Adipocyte (in vitro differentiated cells): ENCODE results near the gene PLPP7.
"Not testable (repeated sequence)": the region's sequence is repeated elsewhere in the genome, so short reads cannot be mapped to it uniquely, and the experiment has no call there.

Experiments used
- DNase-seq: peaks from one replicate; pipeline ENCODE4 v3.0.0-alpha.2; 2015; ENCODE audit warnings: low read depth
- H3K27me3 ChIP-seq: replicated peaks from 2 replicates; pipeline ENCODE4 v1.7.0; 2013; ENCODE audit warnings: mild to moderate bottlenecking, low read length, moderate library complexity; ENCODE audit not compliant: control insufficient read depth, insufficient read depth
- H3K36me3 ChIP-seq: 2 replicates; pipeline ENCODE4 v1.7.0; 2013; ENCODE audit warnings: low read length, mild to moderate bottlenecking, moderate library complexity; ENCODE audit not compliant: control insufficient read depth, insufficient read depth, severe bottlenecking
- H3K4me1 ChIP-seq: 2 replicates; pipeline ENCODE4 v1.7.0; 2013; ENCODE audit warnings: mild to moderate bottlenecking, low read length, moderate library complexity; ENCODE audit not compliant: control insufficient read depth, insufficient read depth
- H3K4me3 ChIP-seq: 2 replicates; pipeline ENCODE4 v1.7.0; 2013; ENCODE audit warnings: mild to moderate bottlenecking, low read length, moderate library complexity
- H3K9ac ChIP-seq: 2 replicates; pipeline ENCODE4 v1.7.0; 2013; ENCODE audit warnings: mild to moderate bottlenecking, low read length, moderate library complexity
- H3K9me3 ChIP-seq: 2 replicates; pipeline ENCODE4 v1.7.0; 2013; ENCODE audit warnings: mild to moderate bottlenecking, low read length, moderate library complexity; ENCODE audit not compliant: control insufficient read depth

PLPP7 gene

DNA sequence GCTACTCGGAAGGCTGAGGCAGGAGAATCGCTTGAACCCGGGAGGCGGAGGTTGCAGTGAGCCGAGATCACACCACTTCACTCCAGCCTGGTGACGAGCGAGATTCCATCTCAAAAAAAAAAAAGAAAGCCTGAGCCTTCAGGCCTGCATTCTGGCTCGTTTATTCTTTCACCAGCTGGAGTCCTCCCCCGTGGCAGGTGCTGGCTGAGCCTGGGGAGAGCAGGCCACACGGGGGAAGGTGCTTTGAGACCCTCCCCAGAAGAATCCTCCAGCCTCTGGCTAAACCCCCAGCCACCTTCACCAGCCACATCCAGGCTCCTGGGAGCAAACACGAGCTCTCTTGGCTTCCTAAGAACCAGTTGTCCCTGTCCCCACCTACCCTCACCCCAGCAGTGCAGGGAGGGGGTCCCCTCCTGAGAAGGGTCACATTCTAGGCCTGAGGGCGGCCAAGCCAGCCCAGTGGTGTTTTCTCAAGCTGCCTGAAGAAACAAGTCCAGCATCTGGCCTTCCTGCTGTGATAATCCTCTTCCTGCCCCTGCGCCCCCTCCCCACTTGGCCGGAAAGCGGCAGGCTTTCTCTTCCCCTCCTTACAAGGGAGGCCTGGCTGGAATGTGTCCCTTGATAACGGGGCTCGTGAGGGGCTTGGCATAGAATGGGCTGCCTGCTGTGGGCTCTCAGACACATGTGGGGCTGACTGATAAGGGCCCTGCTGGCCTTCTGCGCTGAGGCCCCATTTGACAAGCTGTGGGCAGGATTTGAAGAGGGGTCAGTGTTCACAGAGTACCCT is 41.5 kb downstream of the PLPP7 start:
- H3K4me3 ChIP-seq, result no peak overlapping the region
- H3K4me1 ChIP-seq, result peaks cover 6% of the 10 kb centered on the region
- DNase-seq, result no peak
- no peaks in the 10 kb centered on the region for H3K36me3 ChIP-seq
- no peaks in the 10 kb centered on the region for H3K27me3 ChIP-seq
- no peak overlapping the region for H3K9ac ChIP-seq
- H3K9me3 ChIP-seq, result no peaks in the 10 kb centered on the region

DNA sequence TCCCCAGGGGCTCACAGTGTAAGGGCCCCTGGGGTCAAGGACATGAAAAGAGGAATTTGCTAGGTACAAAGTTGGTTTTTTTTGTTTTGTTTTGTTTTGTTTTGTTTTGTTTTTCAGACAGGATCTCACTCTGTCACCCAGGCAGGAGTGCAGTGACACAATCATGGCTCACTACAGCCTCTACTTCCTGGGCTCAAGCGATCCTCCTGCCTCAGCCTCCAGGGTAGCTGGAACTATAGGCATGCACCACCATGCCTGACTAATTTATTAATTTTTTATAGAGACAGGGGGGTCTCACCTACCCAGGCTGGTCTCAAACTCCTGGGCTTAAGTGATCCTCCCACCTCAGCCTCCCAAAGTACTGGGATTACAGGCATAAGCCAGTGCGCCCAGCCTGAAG is 42.5 kb downstream of the PLPP7 start:
- H3K9me3 ChIP-seq, H3K4me1 ChIP-seq, DNase-seq, H3K9ac ChIP-seq, H3K36me3 ChIP-seq, H3K27me3 ChIP-seq, H3K4me3 ChIP-seq: not testable (repeated sequence)

DNA sequence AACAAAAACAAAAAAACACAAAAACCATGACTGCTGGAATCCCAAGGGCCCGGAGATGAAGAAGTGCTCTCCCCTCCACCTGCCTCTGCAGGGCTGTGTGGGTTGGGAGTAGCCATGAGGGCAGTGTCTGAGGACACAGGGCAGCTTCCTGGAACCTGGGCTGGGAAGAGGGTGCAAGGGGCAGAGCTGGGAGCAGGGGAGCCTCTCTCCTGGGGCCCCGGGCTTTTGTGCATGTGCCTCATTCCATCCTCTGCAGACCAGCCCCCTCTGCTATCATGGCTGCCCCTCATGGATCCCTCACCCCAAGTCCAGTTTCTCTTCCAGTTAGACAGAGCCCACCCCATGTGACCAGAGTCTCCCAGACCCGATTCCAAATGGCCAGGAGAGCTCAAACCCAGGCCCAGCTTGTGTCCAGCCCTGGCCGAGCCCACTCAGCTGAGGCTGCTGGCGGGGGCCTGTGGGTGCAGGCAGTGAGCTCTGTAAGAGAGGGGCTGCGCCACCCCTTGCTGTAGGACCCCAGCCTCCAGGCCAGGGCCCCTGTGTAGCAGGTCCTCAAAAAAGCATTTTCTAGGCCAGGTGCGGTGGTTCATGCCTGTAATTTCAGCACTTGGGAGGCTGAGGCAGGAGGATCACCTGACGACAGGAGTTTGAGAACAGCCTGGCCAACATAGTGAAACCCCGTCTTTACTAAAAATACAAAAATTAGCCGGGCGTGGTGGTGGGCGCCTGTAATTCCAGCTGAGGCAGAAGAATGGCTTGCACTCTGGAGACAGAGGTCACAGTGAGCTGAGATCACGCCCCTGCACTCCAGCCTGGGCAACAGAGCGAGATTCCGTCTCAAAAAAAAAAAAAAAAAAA is 44.5 kb downstream of the PLPP7 start:
- H3K9me3 ChIP-seq, result no peaks in the 10 kb centered on the region
- no peaks in the 10 kb centered on the region for H3K27me3 ChIP-seq
- H3K9ac ChIP-seq, result no peak overlapping the region
- H3K4me3 ChIP-seq, result no peak overlapping the region
- H3K36me3 ChIP-seq, result no peaks in the 10 kb centered on the region
- H3K4me1 ChIP-seq, result no peaks in the 10 kb centered on the region
- DNase-seq, result no peak

DNA sequence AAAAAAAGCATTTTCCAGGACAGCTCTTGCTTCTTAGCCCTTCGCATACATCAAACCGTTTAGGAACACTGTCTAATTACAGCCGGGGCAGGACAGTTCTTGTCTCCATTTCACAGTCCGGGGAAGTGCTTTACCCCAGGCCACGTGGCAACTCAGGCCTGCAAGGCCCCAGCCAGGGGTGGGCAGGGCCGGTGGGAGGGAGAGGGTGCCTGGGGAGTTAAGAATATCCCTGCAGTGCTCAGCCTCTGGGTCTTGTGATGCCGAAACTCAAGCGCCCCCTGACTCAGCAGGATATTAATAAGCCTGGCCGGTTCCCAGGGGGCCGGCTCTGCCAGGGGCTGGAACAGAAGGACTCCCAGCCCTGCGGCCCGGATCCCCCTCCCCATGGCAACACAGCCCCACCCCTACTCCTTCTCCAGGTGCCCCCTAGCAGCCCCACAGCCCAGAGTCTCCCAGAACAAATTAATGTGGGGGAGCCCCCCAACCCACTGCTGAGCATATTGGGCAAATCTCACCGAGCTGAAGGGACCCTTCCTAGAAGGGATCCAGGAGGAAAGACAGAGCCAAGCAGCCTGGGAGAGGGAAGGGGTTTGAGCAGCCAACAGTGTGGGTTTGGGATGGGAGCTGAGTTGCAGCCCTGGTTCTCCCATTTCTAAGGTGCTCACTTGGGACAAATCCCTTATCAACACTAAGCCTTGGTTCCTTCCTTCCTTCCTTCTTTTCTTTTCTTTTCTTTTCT is 45.3 kb downstream of the PLPP7 start:
- peak; percentile 17 for DNase-seq
- H3K9me3 ChIP-seq, result no peaks in the 10 kb centered on the region
- H3K9ac ChIP-seq, result no peak overlapping the region
- H3K27me3 ChIP-seq, result no peaks in the 10 kb centered on the region
- no peaks in the 10 kb centered on the region for H3K36me3 ChIP-seq
- no peaks in the 10 kb centered on the region for H3K4me1 ChIP-seq
- H3K4me3 ChIP-seq, result no peak overlapping the region

DNA sequence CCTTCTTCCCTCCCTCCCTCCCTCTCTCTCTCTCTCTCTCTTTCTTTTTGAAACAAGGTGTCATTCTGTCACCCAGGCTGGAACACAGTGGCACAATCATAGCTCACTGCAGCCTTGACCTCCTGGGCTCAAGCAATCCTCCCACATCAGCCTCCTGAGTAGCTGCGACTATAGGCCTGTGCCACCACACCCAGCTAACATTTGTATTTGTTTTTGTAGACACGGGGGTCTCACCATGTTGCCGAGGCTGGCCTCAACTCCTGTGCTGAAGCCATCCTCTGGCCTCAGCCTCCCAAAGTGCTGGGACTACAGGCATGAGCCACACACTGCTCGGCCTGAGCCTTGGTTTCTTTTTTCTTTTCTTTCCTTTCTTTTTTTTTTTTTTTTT is 45.8 kb downstream of the PLPP7 start:
- H3K36me3 ChIP-seq, result no peaks in the 10 kb centered on the region
- no peak for DNase-seq
- H3K9ac ChIP-seq, result no peak overlapping the region
- H3K4me1 ChIP-seq, result no peaks in the 10 kb centered on the region
- no peaks in the 10 kb centered on the region for H3K9me3 ChIP-seq
- H3K4me3 ChIP-seq, result no peak overlapping the region
- H3K27me3 ChIP-seq, result no peaks in the 10 kb centered on the region

DNA sequence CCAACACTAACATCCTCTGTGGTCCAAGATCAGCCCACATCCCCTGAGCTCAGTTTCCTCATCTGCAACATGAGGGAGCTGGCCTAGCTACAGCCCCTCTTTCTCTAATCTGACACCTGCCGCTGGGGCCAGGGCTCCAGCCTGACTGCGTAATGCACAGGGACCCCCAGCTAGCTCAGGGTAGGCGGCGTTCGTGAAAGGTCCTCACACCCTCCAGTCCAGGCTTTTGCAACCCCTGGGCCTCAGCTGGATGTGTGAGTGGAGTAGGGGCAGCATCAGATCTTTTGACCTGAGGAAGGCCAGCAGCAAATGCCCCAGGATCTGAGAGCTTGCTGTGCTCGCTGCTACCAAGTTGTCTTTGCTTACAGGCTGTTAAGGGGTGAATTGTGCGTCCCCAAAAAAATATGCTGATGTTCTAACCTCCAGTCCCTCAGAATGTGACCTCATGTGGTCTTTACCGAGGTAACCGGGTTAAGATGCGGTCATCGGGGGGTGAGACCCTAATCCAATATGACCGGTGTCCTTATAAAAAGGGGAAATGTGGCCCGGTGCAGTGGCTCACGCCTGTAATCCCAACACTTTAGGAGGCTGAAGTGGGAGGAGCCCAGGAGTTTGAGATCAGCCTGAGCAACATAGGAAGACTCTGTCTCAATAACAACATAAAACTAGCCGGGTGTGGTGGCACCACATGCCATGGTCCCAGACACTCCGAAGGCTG is 47.8 kb downstream of the PLPP7 start:
- H3K4me1 ChIP-seq, result no peaks in the 10 kb centered on the region
- DNase-seq, result no peak

DNA sequence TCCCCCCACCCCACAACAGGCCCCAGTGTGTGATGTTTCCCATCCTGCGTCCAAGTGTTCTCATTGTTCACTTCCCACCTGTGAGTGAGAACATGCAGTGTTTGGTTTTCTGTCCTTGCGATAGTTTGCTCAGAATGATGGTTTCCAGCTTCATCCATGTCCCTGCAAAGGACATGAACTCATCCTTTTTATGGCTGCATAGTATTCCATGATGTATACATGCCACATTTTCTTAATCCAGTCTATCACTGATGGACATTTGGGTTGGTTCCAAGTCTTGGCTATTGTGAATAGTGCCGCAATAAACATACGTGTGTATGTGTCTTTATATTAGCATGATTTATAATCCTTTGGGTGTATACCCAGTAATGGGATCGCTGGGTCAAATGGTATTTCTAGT is 49.7 kb downstream of the PLPP7 start:
- not testable (repeated sequence) for H3K4me3 ChIP-seq, DNase-seq, H3K36me3 ChIP-seq, H3K27me3 ChIP-seq, H3K9ac ChIP-seq, H3K4me1 ChIP-seq, H3K9me3 ChIP-seq

More for the DNA sequence above, 47.8 kb downstream of the PLPP7 start:
- Histone ChIP-seq H3K9me3 (no peaks in the 10 kb centered on the region), H3K36me3 (no peaks in the 10 kb centered on the region), H3K4me3 (no peak overlapping the region), H3K9ac (no peak overlapping the region), H3K27me3 (no peaks in the 10 kb centered on the region)

DNA sequence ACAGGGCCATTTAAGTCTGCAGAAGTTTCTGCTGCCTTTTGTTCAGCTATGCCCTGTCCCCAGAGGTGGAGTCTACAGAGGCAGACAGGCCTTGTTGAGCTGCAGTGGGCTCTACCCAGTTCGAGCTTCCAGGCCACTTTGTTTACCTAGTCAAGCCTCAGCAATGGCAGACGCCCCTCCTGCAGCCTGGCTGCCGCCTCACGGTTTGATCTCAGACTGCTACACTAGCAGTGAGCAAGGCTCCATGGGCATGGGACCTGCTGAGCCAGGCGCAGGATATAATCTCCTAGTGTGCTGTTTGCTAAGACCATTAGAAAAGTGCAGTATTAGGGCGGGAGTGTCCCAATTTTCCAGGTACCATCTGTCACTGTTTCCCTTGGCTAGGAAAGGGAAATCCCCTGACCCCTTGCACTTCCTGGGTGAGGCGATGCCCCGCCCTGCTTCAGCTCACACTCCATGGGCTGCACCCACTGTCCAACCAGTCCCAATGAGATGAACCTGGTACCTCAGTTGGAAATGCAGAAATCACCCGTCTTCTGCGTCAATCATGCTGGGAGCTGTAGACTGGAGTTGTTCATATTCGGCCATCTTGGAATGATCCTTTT is 55.5 kb downstream of the PLPP7 start:
- H3K9ac ChIP-seq, H3K27me3 ChIP-seq, H3K4me3 ChIP-seq, H3K9me3 ChIP-seq, DNase-seq, H3K4me1 ChIP-seq, H3K36me3 ChIP-seq: not testable (repeated sequence)

DNA sequence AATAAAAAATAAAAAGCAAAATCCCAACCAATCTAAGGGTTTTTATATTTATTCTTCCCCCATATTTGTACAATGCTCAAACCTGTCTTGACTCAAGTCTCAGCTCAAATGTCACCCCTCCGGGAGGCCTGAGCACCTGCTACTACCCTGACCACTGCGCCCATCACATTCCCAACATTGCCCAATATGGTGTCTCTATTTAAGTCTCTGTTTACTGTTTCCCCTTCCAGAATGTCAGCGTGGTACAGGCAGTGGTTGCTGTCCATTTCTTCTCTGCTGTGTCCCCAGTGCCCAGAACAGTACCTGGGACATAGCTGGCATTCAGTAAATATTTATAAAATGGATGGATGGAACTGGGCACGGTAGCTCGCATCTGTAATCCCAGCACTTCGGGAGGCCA is 57.0 kb downstream of the PLPP7 start:
- Histone ChIP-seq H3K4me1 (no peaks in the 10 kb centered on the region), H3K9me3 (no peaks in the 10 kb centered on the region), H3K9ac (no peak overlapping the region), H3K4me3 (no peak overlapping the region), H3K36me3 (no peaks in the 10 kb centered on the region), H3K27me3 (peaks cover 4% of the 10 kb centered on the region)
- DNase-seq, result no peak

DNA sequence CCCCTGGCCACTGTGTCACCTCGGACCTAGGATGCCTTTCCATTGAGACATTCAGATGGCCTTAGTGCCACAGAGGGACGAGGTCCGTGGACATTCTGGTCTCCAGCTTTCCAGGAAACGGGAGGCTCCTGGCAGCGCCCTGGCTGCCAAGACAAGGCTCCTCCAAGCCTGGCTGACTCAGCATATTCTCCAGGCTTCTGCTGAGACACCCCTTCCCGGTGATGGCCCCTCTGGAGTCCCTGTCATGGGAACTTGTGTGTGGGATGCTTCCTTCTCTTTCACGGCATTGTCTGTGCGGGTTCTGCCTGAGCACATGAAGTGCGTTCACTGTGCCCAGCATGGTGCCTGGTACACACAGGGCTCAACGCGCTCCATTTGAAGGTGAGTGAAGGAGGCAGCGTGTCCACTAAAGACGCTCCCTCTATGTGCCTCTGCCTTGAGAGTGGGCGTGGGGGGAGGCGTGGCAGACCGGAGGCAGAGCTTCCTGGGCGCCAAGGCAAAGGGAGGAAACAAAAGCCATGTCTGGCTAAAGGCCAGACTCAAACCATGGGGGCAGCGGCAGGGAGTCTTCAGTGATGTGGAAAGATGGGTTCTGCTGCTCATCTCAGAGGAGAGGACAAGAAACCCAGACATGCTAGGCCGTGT is 58.0 kb downstream of the PLPP7 start:
- no peak overlapping the region for H3K9ac ChIP-seq
- DNase-seq, result no peak

More for the DNA sequence above, 58.0 kb downstream of the PLPP7 start:
- peaks cover 4% of the 10 kb centered on the region for H3K27me3 ChIP-seq
- no peak overlapping the region for H3K4me3 ChIP-seq
- H3K36me3 ChIP-seq, result no peaks in the 10 kb centered on the region
- no peaks in the 10 kb centered on the region for H3K9me3 ChIP-seq
- H3K4me1 ChIP-seq, result no peaks in the 10 kb centered on the region
